HepG2 (cell line): ENCODE results near the gene TIAM2. TPM values are rescaled to one million over a fixed set of nuclear protein-coding genes. Genes with fewer than 3 reads are reported as not detected.

Experiments
- ATAC-seq: fragments of 200-7000 bp; cut with Tn5 transposase; 3 replicates; pipeline ENCODE4 v1.9.1; 2020; ENCODE audit warnings: mild to moderate bottlenecking, moderate library complexity
- BruUV-seq: library from RNA; stranded (reverse); fragments of 400-500 nt; replicated peaks from 2 replicates; lab custom pipeline; 2021; lab: Mats Ljungman, UMichigan
- CTCF ChIA-PET: fragments of 300-600 bp; formaldehyde crosslinking; extraction: SDS; loops from one replicate; lab custom pipeline; 2021; ENCODE audit warnings: low total read pairs, inconsistent platforms, low intra/inter-chr PET ratio; lab: Yijun Ruan, JAX
- POLR2A ChIA-PET: fragments of 350-600 bp; sonication (Branson Sonifier 250); formaldehyde crosslinking; loops from one replicate; lab custom pipeline; 2020; ENCODE audit warnings: antibody characterized with exemption, inconsistent platforms; lab: Yijun Ruan, JAX
- DNase-seq: peaks from one replicate; pipeline ENCODE4 v3.0.0-alpha.2; 2015; ENCODE audit warnings: low spot score
- FAIRE-seq: peaks from 3 replicates; lab custom pipeline; 2011; peaks lifted over from hg19 to GRCh38; lab: Jason Lieb, UNC
- H2AFZ ChIP-seq: one replicate; pipeline ENCODE4 v1.6.1; 2011; ENCODE audit warnings: low read length, inconsistent platforms
- H3K27ac ChIP-seq: fragments of 300-600 bp; 3 replicates; pipeline ENCODE4 v1.8.0; 2011; ENCODE audit warnings: mixed run types, mild to moderate bottlenecking, mixed read lengths, low read length, inconsistent platforms; ENCODE audit not compliant: insufficient read depth; ENCODE audit errors: extremely low read length
- H3K27me3 ChIP-seq, 2 experiments: fragments of 200-600 bp in 1 of 2; 2 replicates in 1 of 2; 3 replicates in 1 of 2; pipeline versions ENCODE4 v1.6.0 to v1.8.0; 2011; ENCODE audit warnings: low read length in 2 of 2, mild to moderate bottlenecking in 2 of 2, moderate library complexity in 2 of 2, inconsistent platforms in 1 of 2; ENCODE audit not compliant: insufficient read depth in 2 of 2, control insufficient read depth in 1 of 2
- H3K36me3 ChIP-seq, 2 experiments: fragments of 200-600 bp in 1 of 2; replicated peaks in 1 of 2; 2 replicates in 1 of 2; 3 replicates in 1 of 2; pipeline versions ENCODE4 v1.5.1 to v1.8.0; 2011; ENCODE audit warnings: low read length in 2 of 2, inconsistent platforms in 1 of 2; ENCODE audit not compliant: insufficient read depth in 2 of 2, control insufficient read depth in 1 of 2
- H3K4me1 ChIP-seq: 2 replicates; pipeline ENCODE4 v1.5.1; 2012; ENCODE audit warnings: low read length, inconsistent platforms; ENCODE audit not compliant: insufficient read depth
- H3K4me2 ChIP-seq: 2 replicates; pipeline ENCODE4 v1.6.0; 2011; ENCODE audit warnings: low read depth, low read length, inconsistent platforms
- H3K4me3 ChIP-seq, 3 experiments: fragments of 200-600 bp in 1 of 3; sonication (generic), shearing (Covaris generic) in 1 of 3; replicated peaks in 1 of 3; 2 replicates each; pipeline ENCODE4 v1.5.1; 2011 to 2016; ENCODE audit warnings: low read length in 3 of 3, inconsistent platforms in 2 of 3, low read depth in 2 of 3, mild to moderate bottlenecking in 2 of 3, control low read depth in 1 of 3, mixed read lengths in 1 of 3; ENCODE audit not compliant: insufficient read depth in 1 of 3
- H3K79me2 ChIP-seq: one replicate; pipeline ENCODE4 v1.6.1; 2011; ENCODE audit warnings: low read length, inconsistent platforms; ENCODE audit not compliant: insufficient read depth
- H3K9ac ChIP-seq: 2 replicates; pipeline ENCODE4 v1.6.0; 2011; ENCODE audit warnings: mild to moderate bottlenecking, low read depth, low read length, inconsistent platforms; ENCODE audit not compliant: insufficient read depth
- H3K9me3 ChIP-seq: 2 replicates; pipeline ENCODE4 v1.5.1; 2012; ENCODE audit warnings: mild to moderate bottlenecking, low read length
- H4K20me1 ChIP-seq: 2 replicates; pipeline ENCODE4 v1.6.0; 2011; ENCODE audit warnings: inconsistent platforms, mild to moderate bottlenecking, low read length, moderate library complexity; ENCODE audit not compliant: insufficient read depth
- BCL6 ChIP-seq: IDR thresholded peaks from 2 replicates; pipeline ENCODE4 v1.6.1; 2016; ENCODE audit warnings: missing genetic modification reagents, missing compliant biosample characterization
- NFYC ChIP-seq: IDR thresholded peaks from 2 replicates; pipeline ENCODE4 v1.6.1; 2016; ENCODE audit warnings: missing genetic modification reagents, missing compliant biosample characterization
- POGZ ChIP-seq: sonication (generic); formaldehyde crosslinking; IDR thresholded peaks from 2 replicates; pipeline ENCODE4 v1.4.0; 2020; ENCODE audit warnings: mild to moderate bottlenecking, missing genetic modification reagents
- SIX4 ChIP-seq: sonication (generic); formaldehyde crosslinking; IDR thresholded peaks from 2 replicates; pipeline ENCODE4 v1.4.0; 2020; ENCODE audit warnings: missing genetic modification reagents
- TOPORS ChIP-seq: sonication (generic); formaldehyde crosslinking; IDR thresholded peaks from 2 replicates; pipeline ENCODE4 v1.8.0; 2023; ENCODE audit warnings: mild to moderate bottlenecking, missing genetic modification reagents
- YY1 ChIP-seq: IDR thresholded peaks from 2 replicates; pipeline ENCODE4 v1.6.1; 2011; ENCODE audit warnings: low read length, low read depth, moderate library complexity, mild to moderate bottlenecking; ENCODE audit not compliant: insufficient read depth, insufficient replicate concordance
- ZNF292 ChIP-seq: sonication (generic); formaldehyde crosslinking; IDR thresholded peaks from 2 replicates; pipeline ENCODE4 v1.8.1; 2022; ENCODE audit warnings: mild to moderate bottlenecking, low read depth, missing genetic modification reagents, borderline replicate concordance
- ZSCAN9 ChIP-seq: IDR thresholded peaks from 2 replicates; pipeline ENCODE4 v1.6.1; 2016; ENCODE audit warnings: borderline replicate concordance
- WGBS: methylation state at CpG from one replicate; pipeline ENCODE4 v1.1.6; 2017; ENCODE audit warnings: low lambda C conversion rate; 5-methylcytosine and 5-hydroxymethylcytosine counted together
- in situ Hi-C: cut with HindIII; loops from 2 replicates; pipeline ENCODE4 v1.10.0; 2017; ENCODE audit warnings: low pct_unique_long_range_greater_than_20kb; ENCODE audit not compliant: extremely low pct_ligation_motif_present
- intact Hi-C: fragments of 100-400 bp; cut with micrococcal nuclease; formaldehyde crosslinking; loops from one replicate; pipeline ENCODE4 v1.10.0; 2022; ENCODE audit not compliant: unreplicated experiment
- polyA plus RNA-seq, 8 experiments: library from polyadenylated mRNA; depleted of rRNA in 3 of 8; stranded (reverse) in 7 of 8; unstranded in 1 of 8; fragments of >200 nt; fragmentation: Illumina TruSeq in 4 of 8; extraction: Trizol in 4 of 8; gene quantifications; 2 replicates each; pipeline versions ENCODE4 v1.2.1 to v1.2.3, GENCODE V29; 2011 to 2016; ENCODE audit warnings: low read depth in 4 of 8, missing spikeins in 1 of 8, mixed read lengths in 1 of 8; ENCODE audit not compliant: insufficient read depth in 1 of 8
- total RNA-seq, 5 experiments: library from RNA; depleted of rRNA; stranded (reverse); fragments of >200 nt; fragmentation: Illumina TruSeq; extraction: Trizol; gene quantifications; 2 replicates each; pipeline ENCODE4 v1.2.3, GENCODE V29; 2016; ENCODE audit warnings: low read depth in 1 of 5
- TF ChIP-seq, protein P1 (sequence below): sonication (generic); formaldehyde crosslinking; IDR thresholded peaks from 2 replicates; pipeline ENCODE4 v1.8.0; 2022; ENCODE audit warnings: missing genetic modification reagents, low read depth, mild to moderate bottlenecking, borderline replicate concordance
- TF ChIP-seq, protein P2 (sequence below): sonication (generic); formaldehyde crosslinking; IDR thresholded peaks from 2 replicates; pipeline ENCODE4 v1.4.0; 2020; ENCODE audit warnings: missing genetic modification reagents; ENCODE audit errors: not compliant biosample characterization
- TF ChIP-seq, protein P3 (sequence below): sonication (generic); formaldehyde crosslinking; IDR thresholded peaks from 2 replicates; pipeline ENCODE4 v1.8.1; 2023; ENCODE audit warnings: mild to moderate bottlenecking, moderate library complexity, missing genetic modification reagents
- TF ChIP-seq, protein P4 (sequence below): sonication (generic); IDR thresholded peaks from 2 replicates; pipeline ENCODE4 v1.6.1; 2016; ENCODE audit warnings: low read depth, borderline replicate concordance
- TF ChIP-seq, protein P5 (sequence below): sonication (generic); formaldehyde crosslinking; IDR thresholded peaks from 2 replicates; pipeline ENCODE4 v1.4.0; 2020; ENCODE audit warnings: missing genetic modification reagents

TIAM2 gene
- total and polyA plus RNA-seq, 2 of the 13 experiments (the other 11 are each of a cell fraction or from before 2014, with no cell fraction given): 4.1 to 4.5 TPM

DNA sequence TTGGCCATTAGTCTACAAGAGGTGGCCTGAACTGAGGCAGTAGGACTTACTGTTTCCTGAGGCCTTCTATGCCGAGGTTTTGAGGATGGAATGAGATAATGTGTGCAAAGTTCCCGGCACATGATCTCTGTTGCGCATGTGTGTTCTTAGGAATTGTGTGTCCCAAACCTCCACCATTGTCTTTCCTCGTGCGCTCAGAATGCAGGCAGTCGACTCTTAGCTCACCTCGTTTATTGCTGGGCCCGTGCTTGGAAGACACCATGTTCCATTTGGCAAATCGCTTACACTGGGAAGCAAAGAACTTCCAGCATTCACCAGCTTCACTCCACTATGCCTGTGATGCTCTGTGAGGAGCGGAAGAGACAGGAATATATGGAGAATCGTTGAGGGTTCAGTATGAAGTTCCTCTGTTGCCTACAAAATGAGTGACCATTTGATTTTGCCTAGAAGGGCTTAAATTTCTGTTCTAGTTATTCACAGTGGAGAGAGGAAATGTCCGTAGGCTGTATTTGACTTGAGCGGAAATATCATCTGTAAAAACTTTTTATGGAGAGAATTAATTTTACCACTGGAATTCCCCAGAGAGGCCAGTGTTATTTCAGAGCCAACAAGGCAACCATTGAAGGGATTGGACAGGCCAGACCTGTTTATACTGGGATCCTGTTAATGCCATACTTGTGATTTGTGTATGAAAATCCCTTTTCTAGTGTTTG lies 193.0 kb downstream of the TIAM2 start:
- no peak overlapping the region for H2AFZ ChIP-seq
- POLR2A ChIA-PET: no interaction called here
- no peak for TF ChIP-seq BCL6 (CRISPR knock-in tag)
- TF ChIP-seq ZNF292 (CRISPR knock-in tag): no peak
- no peak for TF ChIP-seq SIX4
- TF ChIP-seq POGZ (CRISPR knock-in tag): no peak
- no peak for TF ChIP-seq NFYC (CRISPR knock-in tag)
- no peak for TF ChIP-seq TOPORS (CRISPR knock-in tag)
- TF ChIP-seq YY1: no peak
- TF ChIP-seq, protein P1, sequence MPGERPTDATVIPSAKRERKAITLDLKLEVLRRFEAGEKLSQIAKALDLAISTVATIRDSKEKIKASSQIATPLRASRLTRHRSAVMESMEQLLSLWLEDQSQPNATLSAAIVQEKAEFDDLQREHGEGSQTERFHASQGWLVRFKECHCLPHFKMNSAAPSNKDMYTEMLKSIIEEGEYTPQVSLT (CRISPR knock-in tag): no peak
- TF ChIP-seq, protein P2, sequence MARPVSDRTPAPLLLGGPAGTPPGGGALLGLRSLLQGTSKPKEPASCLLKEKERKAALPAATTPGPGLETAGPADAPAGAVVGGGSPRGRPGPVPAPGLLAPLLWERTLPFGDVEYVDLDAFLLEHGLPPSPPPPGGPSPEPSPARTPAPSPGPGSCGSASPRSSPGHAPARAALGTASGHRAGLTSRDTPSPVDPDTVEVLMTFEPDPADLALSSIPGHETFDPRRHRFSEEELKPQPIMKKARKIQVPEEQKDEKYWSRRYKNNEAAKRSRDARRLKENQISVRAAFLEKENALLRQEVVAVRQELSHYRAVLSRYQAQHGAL (CRISPR knock-in tag): no peak
- TF ChIP-seq, protein P3, sequence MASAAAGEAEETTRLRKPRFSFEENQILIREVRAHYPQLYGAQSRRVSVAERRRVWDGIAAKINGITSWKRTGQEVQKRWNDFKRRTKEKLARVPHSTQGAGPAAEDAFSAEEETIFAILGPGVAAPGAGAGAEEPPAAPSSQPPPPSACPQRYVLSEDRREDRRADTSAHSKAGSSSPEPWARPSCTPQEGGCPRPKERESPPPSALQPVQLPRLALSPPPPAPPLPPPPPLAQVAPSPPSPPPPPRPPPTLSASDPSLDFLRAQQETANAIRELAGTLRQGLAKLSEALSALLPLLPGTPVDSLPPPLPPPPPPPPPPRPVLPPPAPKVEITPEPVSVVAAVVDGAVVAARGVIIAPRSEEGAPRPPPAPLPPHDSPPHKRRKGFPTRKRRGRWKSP (CRISPR knock-in tag): no peak
- no peak for TF ChIP-seq ZSCAN9
- TF ChIP-seq, protein P4, sequence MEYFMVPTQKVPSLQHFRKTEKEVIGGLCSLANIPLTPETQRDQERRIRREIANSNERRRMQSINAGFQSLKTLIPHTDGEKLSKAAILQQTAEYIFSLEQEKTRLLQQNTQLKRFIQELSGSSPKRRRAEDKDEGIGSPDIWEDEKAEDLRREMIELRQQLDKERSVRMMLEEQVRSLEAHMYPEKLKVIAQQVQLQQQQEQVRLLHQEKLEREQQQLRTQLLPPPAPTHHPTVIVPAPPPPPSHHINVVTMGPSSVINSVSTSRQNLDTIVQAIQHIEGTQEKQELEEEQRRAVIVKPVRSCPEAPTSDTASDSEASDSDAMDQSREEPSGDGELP: no peak
- TF ChIP-seq, protein P5, sequence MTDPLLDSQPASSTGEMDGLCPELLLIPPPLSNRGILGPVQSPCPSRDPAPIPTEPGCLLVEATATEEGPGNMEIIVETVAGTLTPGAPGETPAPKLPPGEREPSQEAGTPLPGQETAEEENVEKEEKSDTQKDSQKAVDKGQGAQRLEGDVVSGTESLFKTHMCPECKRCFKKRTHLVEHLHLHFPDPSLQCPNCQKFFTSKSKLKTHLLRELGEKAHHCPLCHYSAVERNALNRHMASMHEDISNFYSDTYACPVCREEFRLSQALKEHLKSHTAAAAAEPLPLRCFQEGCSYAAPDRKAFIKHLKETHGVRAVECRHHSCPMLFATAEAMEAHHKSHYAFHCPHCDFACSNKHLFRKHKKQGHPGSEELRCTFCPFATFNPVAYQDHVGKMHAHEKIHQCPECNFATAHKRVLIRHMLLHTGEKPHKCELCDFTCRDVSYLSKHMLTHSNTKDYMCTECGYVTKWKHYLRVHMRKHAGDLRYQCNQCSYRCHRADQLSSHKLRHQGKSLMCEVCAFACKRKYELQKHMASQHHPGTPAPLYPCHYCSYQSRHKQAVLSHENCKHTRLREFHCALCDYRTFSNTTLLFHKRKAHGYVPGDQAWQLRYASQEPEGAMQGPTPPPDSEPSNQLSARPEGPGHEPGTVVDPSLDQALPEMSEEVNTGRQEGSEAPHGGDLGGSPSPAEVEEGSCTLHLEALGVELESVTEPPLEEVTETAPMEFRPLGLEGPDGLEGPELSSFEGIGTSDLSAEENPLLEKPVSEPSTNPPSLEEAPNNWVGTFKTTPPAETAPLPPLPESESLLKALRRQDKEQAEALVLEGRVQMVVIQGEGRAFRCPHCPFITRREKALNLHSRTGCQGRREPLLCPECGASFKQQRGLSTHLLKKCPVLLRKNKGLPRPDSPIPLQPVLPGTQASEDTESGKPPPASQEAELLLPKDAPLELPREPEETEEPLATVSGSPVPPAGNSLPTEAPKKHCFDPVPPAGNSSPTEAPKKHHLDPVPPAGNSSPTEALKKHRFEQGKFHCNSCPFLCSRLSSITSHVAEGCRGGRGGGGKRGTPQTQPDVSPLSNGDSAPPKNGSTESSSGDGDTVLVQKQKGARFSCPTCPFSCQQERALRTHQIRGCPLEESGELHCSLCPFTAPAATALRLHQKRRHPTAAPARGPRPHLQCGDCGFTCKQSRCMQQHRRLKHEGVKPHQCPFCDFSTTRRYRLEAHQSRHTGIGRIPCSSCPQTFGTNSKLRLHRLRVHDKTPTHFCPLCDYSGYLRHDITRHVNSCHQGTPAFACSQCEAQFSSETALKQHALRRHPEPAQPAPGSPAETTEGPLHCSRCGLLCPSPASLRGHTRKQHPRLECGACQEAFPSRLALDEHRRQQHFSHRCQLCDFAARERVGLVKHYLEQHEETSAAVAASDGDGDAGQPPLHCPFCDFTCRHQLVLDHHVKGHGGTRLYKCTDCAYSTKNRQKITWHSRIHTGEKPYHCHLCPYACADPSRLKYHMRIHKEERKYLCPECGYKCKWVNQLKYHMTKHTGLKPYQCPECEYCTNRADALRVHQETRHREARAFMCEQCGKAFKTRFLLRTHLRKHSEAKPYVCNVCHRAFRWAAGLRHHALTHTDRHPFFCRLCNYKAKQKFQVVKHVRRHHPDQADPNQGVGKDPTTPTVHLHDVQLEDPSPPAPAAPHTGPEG (CRISPR knock-in tag): no peak

More for the DNA sequence above, 193.0 kb downstream of the TIAM2 start:
- no peak overlapping the region for H3K9ac ChIP-seq
- no peaks in the 10 kb centered on the region for H3K79me2 ChIP-seq
- intact Hi-C loops (no loop called here), in situ Hi-C loops (no loop called here)
- no peak overlapping the region for H3K4me2 ChIP-seq
- H3K27me3 ChIP-seq: no peaks in the 10 kb centered on the region
- FAIRE-seq (no peak), ATAC-seq (no peak), DNase-seq (no peak)
- H3K4me3 ChIP-seq: no peak overlapping the region
- CTCF ChIA-PET: no interaction called here
- H3K9me3 ChIP-seq: no peaks in the 10 kb centered on the region
- no TSS peak for BruUV-seq
- no peak overlapping the region for H3K27ac ChIP-seq
- H3K4me1 ChIP-seq: peaks cover 15% of the 10 kb centered on the region
- 81% methylated on average over 13 of the region's 13 CpGs for WGBS
- no peaks in the 10 kb centered on the region for H3K36me3 ChIP-seq
- H4K20me1 ChIP-seq: no peaks in the 10 kb centered on the region
